ENCODE results near the gene SMARCB1.

The SMARCB1 gene

GRCh38 chr22:23786752-23787599 is at the start of gene SMARCB1:
Gene SMARCB1 (plus strand): TSS chr22:23786966. CDS start chr22:23787170, 204 bp downstream.
- DNase-seq, result peak; percentile 83

DNA sequence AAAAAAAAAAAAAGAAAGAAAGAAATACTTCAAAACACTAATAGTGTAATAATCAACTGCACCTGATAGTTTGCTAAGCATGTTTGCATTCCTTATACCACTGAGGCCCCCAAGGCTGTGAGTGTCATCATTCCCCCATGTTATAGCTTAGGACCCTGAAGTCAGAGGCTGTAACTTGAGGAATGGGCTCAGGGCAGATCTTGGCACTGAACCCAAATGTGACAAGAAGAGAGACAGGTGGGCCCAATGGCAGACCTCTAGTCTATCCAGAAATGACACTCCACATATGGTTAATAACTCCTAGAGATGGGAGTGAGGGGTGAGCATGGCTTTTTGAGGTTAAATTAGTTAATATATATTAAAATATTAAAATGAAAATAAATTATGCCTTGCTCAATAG is 49.1 kb upstream of the SMARCB1 start:
- no peak for DNase-seq

- DNase-seq, result no peak
Observed at GRCh38 chr22:23742505-23743264, 44.1 kb upstream of the SMARCB1 start.

- no peak for DNase-seq
Observed at GRCh38 chr22:23743303-23743705, 43.5 kb upstream of the SMARCB1 start.

DNA sequence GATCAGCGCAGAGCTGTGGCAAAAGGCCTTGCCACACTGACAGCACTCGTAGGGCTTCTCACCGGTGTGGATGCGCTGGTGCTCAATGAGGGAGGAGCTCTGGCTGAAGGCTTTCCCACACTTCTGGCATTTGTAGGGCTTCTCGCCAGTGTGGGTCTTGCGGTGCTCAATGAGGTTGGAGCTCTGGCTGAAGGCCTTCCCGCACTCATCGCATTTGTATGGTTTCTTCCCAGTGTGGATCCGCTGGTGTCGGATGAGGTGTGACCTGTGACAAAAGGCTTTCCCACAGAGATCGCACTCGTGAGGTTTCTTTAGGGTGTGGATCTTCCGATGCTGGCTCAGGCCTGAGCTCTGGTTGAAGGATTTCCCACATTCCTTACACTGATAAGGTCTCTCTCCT is 42.8 kb upstream of the SMARCB1 start:
- DNase-seq, result no peak

DNA sequence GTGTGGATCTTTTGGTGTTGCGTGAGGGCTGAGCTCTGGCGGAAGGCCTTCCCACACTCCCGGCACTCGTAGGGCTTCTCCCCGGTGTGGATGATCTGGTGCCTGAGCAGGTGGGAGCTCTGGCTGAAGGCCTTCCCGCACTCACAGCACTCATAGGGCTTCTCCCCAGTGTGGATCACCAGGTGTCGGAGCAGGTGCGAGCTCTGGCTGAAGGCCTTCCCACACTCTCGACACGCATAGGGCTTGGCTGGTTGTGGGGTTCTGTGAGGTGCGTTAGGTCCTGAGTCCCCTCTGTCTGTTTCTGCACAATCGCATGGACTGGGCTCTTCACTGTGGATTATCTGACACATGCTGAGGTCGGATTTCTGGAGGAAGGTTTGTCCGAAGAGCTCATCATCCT is 42.3 kb upstream of the SMARCB1 start:
- DNase-seq, result no peak

- no peak for DNase-seq
Observed at GRCh38 chr22:23745791-23746190, 41.0 kb upstream of the SMARCB1 start.

GRCh38 chr22:23749841-23750301 is 36.9 kb upstream of the SMARCB1 start:
- DNase-seq, result no peak

GRCh38 chr22:23750367-23750713 is 36.4 kb upstream of the SMARCB1 start:
- DNase-seq, result no peak

- peak; percentile 87 for DNase-seq
Observed at GRCh38 chr22:23750714-23751440, 35.9 kb upstream of the SMARCB1 start, which contains the start of gene ZNF70. Gene ZNF70 (minus strand): TSS chr22:23751112. CDS start chr22:23745140, 5,972 bp downstream.

- DNase-seq, result no peak
Observed at GRCh38 chr22:23751441-23751996, 35.2 kb upstream of the SMARCB1 start.

GRCh38 chr22:23752090-23752691 is 34.6 kb upstream of the SMARCB1 start:
- DNase-seq, result no peak

DNA sequence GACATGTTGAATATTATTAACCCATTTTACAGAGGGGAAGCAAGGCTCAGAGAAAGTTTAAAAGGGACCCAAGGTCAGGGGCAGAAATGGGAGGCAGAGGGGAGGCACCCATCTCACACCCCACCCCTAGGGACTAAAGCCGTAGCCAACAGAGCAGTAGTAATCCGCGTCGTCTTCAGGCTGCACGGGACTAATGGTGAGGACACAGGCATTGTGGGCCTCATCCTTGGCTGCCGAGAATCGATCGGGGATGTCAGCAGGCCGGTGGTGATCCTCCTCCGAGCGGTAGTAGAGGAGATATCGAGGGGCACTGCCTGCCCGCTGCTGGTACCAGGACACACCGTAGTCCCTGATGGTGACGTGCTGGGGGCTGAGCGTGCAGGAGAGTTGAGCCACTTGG is 34.0 kb upstream of the SMARCB1 start:
- DNase-seq, result no peak

- DNase-seq, result no peak
Observed at GRCh38 chr22:23753385-23753784, 33.4 kb upstream of the SMARCB1 start.

DNA sequence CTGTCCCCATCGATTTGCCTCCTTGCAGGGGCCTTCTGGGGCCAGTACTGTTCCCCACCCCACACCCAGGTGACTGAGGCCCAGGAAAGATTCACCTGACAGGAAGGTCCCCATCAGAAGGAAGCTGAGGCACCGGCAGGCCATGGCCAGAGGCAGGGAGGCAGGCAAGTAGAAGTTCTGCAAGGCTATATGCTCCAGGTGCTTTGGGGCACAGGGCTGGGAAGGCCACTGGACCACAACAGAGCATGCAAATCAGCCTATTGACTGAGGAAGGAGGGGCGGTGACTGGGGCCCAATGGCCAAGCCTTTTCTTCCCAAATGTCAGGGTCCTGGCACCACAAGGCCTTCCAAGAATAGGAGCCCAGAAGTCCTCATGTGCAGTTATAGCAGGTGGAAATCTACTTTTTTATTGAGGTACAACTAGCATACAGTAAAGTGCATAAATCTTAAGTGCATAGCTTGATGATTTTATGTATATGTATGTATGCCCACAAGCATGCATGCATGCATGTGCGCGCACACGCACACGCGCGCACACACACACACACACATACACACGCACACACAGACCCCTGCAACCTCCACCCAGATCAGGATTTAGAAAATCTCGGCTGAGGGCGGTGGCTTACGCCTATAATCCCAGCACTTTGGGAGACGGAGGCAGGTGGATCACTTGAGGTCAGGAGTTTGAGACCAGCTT is 32.4 kb upstream of the SMARCB1 start, which contains the start of gene VPREB3:
VPREB3 (minus strand) TSS at position 206 of the 700 bp plus-strand sequence; CDS start at position 144, 62 bp downstream.
- DNase-seq, result no peak

DNA sequence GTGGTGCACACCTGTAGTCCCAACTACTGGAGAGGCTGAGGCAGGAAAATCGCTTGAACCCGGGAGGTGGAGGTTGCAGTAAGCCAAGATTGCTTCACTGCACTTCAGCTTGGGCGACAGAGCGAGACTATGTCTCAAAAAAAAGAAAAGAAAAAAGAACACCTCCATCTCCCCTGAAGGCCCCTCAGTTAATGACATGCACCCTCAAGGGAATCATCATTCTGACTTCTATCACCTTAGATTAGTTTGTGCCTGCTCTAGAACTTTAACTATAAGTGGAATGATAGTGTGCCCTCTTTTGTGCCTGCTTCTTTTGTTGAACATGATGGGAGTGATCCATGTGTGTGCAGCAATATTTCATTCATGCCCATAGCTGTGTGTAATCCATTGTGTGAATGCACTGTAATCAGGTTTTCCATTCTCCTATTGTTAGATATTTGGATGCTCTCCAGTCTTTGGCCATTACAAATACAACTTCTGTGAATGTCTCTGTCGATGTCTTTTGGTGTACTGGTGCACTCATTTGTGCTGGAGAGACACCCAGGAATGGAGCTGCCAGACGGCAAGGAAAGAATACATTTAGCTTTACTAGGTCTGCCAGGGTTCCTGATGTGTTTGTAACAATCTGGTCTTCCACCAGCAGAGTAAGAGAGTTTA is 31.7 kb upstream of the SMARCB1 start:
- peak; percentile 78 for DNase-seq

GRCh38 chr22:23755711-23756110 is 31.1 kb upstream of the SMARCB1 start:
- DNase-seq, result no peak

DNA sequence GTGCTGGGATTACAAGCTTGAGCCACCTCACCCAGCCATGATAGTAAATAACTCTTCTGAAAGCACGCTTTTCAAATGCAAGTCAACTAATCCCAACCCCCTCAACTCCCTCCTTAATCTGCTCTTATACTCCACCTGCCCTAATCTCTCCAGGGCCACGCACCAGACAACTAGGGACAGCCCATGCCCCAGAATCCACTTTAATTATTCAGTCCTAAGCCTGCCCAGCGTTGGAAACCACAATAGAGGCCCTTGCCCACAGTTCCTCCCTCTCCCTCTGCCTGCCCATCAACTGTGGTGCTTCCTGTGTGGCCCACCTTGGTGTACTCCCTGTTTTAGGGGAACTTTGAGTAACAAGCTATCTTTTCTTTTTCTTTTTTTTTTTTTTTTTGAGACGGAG is 29.9 kb upstream of the SMARCB1 start:
- DNase-seq, result no peak

GRCh38 chr22:23759566-23759965 is 27.2 kb upstream of the SMARCB1 start:
- DNase-seq, result no peak

GRCh38 chr22:23760056-23760455 is 26.7 kb upstream of the SMARCB1 start:
- no peak for DNase-seq

Data from COR-L47 (cell line).